Measurements from ENCODE around the gene FRMD8.

Gene FRMD8

GRCh38 chr11:65377036-65377435 lies 9.4 kb upstream of the FRMD8 start:
- no peak for DNase-seq

DNA sequence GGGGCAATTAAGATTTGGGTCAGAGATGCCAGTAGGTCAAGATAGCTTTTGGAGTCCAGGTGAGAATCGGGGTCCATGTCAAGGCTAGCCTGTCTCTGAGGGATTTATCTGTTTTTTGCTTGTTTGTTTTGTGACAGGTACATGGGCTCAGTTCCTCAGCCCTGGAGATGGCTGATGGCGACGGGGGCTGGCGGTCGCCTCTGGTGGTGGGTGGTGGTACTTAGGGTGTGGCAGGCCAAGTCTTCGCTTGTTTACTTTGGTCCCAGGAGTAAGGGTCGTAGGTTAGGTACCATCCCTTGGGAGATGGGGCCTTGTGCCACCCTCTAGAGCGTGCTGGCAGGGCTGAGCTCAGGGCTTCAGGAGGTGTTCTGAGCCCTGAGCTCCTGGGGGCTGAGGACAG lies 8.7 kb upstream of the FRMD8 start:
- DNase-seq = no peak

DNA sequence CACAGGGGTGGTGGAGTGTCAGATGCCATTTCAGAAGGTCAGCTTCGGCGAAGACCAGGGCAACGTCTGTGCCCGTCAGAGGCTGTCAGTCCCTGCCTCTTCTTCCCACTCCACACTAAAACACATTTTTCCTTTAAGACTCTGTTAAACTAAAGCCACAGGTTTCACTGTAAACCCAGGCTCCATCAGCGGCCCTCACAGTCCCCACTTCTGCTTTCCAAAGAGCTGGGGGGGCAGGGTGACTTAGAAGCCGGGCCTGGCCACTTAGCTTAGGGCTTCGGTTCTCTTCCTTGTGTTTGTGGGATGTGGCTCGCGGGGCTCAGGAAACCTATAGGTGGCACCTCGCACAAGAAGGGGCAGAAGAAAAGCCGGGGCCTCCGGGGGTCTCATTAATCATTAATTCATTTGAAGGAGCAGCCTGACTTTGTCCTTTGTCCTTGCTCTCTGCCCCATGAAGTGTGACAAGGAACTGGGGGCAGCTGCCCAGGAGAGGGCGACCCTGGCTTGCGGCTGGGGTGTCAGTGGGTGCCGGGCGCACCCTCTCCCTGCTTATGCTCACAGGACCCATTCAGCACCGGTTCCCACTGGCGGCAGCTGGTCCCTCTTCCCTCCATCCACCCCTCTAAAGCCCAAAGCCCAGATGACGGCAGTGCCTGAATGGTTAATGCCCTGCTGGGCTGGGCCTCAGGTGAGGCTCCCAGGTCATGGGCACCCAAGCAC lies 8.1 kb upstream of the FRMD8 start:
- no peak for DNase-seq

DNA sequence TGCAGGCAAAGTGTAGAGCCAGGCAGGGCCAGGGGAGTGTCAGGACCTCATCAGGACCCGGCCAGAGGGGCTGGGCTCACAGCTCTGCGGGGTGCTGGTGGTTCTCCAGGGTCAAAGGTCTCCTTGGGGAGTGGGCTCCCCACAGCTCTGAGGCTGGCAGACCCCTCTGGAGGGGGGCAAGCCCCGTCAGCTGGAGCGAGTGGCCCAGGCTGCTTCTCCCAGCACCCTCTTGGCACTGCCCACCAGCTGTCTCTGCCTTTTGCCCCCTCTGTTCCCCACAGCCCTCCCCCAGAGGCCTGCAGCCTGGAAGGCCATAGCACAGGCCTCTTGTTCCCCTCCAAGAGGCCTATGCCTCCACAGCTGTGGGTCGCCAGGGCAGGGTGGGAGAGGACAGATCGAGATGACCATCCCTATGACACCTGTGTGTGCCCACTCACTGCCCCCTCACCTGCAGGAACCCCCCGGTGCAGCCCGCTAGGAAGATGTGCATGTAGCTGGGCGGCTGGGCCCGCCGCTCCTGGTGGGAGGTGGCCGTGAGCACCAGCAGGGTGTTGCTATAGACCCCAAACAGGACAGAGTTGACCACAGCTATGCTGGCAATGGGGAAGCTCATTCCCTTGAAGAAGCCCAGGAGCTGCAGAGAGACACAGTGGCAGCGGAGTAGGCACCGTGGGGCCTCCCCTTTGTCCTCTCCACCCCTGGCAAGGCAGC lies 7.4 kb upstream of the FRMD8 start:
- DNase-seq = no peak

DNA sequence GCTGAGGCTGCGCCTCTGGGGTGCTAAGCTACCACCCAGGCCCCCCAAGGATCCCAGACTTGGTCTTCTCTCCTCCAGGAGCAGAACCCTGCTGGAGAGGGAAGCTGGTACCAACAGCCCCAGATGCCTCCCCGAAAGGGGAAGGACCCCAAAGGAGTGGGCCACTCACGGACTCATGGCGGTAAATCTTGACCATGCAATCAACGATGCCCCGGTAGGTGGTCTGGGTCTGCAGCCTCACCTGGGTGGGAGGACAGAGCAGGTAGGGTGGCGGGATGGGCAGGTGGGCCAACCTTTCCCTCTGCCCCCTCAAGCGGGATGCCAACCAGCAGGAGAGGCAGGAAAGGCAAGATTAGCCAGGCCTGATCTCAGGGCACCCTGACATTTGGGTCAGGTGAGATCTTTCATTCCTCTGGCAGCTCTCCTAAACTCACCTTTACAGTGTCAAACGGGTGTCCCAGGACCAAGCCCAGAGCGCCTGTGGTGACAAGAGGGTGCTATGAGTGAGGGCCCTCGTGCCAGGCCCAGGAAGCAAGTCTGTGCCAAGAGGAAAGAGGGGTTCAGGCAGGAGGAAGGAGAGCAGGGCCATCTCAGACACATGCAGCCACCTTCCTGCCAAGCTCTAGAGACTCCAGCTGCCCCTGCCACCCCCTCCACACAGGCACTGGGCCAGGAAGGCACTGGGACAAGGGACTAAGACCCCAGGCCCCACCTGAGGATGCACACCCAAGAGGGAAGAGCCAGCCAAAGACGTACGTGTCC lies 6.6 kb upstream of the FRMD8 start:
- no peak for DNase-seq

- DNase-seq = no peak
Measured at GRCh38 chr11:65380460-65381119, 5.8 kb upstream of the FRMD8 start.

DNA sequence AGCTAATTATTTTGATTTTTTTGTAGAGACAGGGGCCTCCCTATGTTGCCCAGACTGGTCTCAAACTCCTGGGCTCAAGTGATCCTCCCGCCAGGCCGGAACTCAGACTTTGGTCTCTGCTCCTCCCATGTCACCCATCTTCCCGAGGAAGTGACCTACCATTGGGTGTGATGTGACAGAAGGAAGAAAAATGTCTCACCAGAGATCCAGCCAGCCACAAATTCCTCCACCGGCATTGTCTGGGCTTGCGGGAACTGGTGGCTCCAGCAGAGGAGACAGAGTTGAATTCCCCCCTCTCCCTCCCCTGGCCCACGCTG lies 4.8 kb upstream of the FRMD8 start:
- no peak for DNase-seq

DNA sequence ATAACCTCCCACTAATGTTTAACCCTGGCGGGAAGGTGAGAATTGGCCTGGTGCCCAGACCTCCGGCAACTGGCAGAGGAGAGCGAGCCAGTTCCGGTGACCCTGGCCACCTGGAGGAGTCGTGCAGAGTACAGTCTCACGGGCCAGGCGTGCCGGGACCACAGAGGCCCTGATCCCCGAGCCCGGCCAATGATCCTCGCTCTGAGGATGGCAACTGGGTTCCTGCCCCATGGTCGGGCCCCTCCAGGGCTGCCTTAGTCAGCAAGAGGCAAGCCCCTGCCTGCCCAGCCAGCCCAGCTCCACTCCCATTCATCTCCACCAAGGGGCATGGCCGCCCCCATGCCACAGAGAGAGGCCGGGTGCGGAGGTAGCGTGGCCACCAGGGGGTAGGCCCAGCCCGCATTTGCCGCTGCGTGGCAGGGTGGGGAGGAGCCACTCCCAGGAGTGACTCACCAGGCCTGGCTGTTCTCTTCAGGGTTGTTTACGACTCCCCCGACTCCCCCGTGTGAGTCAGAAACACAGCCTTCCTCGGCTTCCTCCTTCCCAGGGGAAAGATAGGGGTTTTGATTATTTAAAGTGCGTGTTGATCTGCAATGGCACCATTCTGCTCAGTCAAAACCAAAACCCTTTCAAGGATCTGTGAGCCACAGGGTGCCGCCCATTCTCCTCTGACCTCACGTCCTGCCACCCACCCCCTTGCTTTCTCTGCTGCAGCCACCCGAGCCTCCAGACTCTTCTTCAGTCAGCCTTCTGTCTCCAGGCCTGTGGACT lies 4.2 kb upstream of the FRMD8 start, which contains the start of gene SLC25A45:
TSS of gene SLC25A45 (minus strand) at position 614 of the 771 bp plus-strand sequence. CDS start 695 bp downstream, outside the sequence.
- DNase-seq = peak; percentile 91

DNA sequence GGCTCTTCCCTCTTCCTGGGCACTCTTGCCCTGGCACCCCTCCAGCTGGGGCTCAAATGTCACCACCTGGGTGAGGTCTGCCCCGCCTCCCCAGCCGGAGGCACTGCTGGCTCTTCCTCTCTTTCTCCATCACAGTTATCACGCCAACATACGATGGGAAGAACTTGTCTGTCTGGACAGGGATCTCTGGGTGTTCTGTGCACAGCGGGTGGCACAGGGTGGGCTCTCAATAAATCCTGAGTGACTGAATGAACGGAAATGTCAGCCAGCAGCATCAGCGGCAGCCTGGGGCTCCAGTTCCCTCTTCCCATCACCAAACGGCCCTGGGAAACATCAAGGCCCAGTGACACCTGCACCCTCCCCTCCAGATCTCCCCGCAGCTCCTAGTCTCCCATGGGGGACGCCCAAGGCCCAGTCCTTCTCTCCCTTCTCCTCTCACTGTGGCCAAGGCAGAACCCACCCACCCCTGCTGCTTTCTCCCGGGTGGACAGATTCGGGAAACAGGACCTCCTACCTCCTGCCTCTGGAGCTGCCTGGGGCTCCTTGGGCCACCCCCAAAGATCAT lies 3.6 kb upstream of the FRMD8 start:
- DNase-seq = no peak

- no peak for DNase-seq
Measured at GRCh38 chr11:65383778-65384177, 2.7 kb upstream of the FRMD8 start.

GRCh38 chr11:65384301-65384889 lies 2.0 kb upstream of the FRMD8 start:
- DNase-seq = peak; percentile 49

GRCh38 chr11:65388731-65389130 lies 2.3 kb downstream of the FRMD8 start:
- no peak for DNase-seq

DNA sequence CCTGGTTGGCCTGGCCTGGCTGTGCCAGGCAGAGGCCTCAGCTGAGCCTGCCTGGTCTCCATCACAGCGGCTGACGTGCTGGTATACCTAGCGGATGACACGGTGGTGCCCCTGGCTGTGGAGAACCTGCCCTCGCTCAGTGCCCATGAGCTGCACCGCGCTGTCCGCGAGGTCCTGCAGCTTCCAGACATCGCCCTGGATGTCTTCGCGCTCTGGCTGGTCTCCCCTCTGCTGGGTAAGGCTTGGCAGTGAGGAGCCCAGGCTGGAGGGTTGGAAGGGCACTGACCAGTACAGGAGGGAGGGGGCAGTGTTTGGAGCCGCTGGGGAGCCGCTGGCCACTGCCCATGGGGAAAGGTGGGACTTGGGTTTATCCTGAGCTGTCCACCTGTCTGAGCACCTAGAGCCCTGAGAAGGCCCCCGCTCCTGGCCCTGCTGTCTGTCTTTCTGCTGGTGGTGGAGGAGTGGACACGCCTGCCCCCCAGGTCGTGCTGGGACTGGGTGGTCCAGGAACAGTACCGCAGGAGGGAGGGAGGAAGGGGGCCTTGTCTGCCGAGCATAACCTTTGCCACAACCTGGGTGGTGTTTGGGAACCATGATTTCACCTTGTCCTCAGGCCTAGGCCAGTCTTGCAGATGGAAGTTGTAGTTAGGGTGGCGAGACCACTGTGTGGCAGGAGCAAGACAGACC lies 3.0 kb downstream of the FRMD8 start:
- no peak for DNase-seq

- DNase-seq = no peak
Measured at GRCh38 chr11:65390099-65390941, 3.9 kb downstream of the FRMD8 start.

GRCh38 chr11:65390996-65391395 lies 4.6 kb downstream of the FRMD8 start:
- no peak for DNase-seq

DNA sequence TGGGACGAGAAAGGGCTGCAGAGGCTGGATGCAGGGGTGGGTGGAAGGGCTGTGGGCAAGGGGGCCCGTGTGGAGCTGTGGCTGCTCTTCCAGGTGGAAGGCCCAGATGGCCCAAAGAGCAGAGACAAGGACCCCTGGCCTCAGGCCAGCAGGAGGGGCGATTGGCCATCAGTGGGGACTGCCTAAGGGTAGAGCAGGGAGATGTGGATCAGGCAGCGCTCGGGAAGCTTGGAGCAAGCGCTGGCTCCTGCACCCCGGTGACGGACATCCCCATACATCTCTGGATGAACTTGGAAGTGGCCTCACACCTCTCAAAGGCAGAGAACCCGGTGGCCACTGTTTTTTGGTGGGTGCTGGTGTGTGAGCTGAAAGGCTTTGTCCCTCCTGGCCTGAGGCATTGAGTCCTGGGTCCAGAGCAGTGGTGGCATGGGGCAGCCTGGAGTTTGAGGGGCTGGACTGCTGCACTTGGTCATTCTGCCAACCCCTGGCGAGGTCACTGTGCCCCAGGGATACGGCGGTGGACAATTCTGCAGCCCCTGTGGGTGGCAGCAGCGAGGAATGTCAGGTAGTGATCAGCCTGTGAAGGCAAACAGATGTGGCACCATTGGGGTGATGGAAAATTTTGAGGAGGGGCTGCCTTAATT lies 5.9 kb downstream of the FRMD8 start:
- no peak for DNase-seq

- DNase-seq = no peak
Measured at GRCh38 chr11:65392899-65393298, 6.5 kb downstream of the FRMD8 start.

GRCh38 chr11:65393513-65394079 lies 7.2 kb downstream of the FRMD8 start:
- DNase-seq = no peak

DNA sequence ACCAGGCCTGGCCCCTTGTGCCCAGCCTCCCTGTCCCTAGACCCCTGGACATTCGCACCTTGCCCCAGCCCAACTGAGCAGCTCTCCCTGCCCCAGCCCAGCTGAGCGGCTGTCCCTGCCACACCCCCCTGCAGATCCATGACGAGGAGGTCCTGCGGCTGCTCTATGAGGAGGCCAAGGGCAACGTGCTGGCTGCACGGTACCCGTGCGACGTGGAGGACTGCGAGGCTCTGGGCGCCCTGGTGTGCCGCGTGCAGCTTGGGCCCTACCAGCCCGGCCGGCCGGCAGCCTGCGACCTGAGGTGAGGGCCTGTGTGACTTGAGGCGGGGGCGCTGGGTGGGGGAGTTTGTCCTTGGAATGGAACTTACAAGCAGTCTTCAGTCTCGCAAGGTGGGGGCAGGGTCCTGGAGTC lies 7.7 kb downstream of the FRMD8 start:
- no peak for DNase-seq

Data from CD4-positive, alpha-beta T cell treated with Interleukin-10 for 1 hour (primary cell).